ENCODE measurements around the gene SERPINA5.

SERPINA5 gene

GRCh38 chr14:94545131-94545841, 35.9 kb upstream of the SERPINA5 start:
- no peaks in the 10 kb centered on the region for H3K4me1 ChIP-seq
- no peak overlapping the region for H2AFZ ChIP-seq
- H3K4me3 ChIP-seq (ENCODE audit: low read depth, low read length): no peak overlapping the region
- H3K27ac ChIP-seq: no peak overlapping the region
- H3K9ac ChIP-seq: no peak overlapping the region
- H3K4me2 ChIP-seq (ENCODE audit: low read length): no peak overlapping the region
- H3K9me3 ChIP-seq (ENCODE audit: control insufficient read depth, low read length): no peaks in the 10 kb centered on the region
- no peaks in the 10 kb centered on the region for H3K79me2 ChIP-seq
- no peaks in the 10 kb centered on the region for H3K27me3 ChIP-seq (ENCODE audit: control insufficient read depth, insufficient read depth, low read length)
- TF ChIP-seq CTCF (IDR thresholded peaks at IDR 0.05): no peak
- no peaks in the 10 kb centered on the region for H3K36me3 ChIP-seq (ENCODE audit: control insufficient read depth, insufficient read depth, low read length)

DNA sequence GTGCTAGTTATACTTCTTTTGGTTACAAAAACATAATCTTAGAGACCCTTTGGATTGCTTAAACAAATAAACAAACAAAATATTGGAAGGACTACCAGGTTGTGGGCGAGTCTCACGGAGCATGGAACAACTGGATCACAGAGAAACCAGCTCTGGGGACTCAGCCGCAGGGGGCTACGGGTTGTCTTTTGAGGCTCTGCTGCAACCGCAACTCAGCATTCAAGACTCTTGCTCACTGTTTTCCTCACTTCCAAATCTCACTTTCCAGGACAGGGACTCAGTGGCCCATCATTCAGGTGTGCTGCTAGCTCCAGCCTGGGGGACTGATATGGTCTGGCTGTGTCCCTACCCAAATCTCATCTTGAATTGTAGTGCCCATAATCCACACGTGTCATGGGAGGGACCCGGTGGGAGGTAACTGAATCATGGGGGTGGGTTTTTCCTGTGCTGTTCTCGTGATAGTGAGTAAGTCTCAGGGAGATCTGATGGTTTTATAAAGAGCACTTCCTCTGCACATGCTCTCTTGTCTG, 34.0 kb upstream of the SERPINA5 start:
- H3K9me3 ChIP-seq (ENCODE audit: control insufficient read depth, low read length): no peaks in the 10 kb centered on the region
- no peaks in the 10 kb centered on the region for H3K4me1 ChIP-seq
- H3K27ac ChIP-seq: no peak overlapping the region
- no peak overlapping the region for H3K4me2 ChIP-seq (ENCODE audit: low read length)
- H3K36me3 ChIP-seq (ENCODE audit: control insufficient read depth, insufficient read depth, low read length): no peaks in the 10 kb centered on the region
- H3K4me3 ChIP-seq (ENCODE audit: low read depth, low read length): no peak overlapping the region
- no peaks in the 10 kb centered on the region for H3K27me3 ChIP-seq (ENCODE audit: control insufficient read depth, insufficient read depth, low read length)
- TF ChIP-seq CTCF (IDR thresholded peaks at IDR 0.05): no peak
- no peak overlapping the region for H2AFZ ChIP-seq
- no peak overlapping the region for H3K9ac ChIP-seq
- no peaks in the 10 kb centered on the region for H3K79me2 ChIP-seq

GRCh38 chr14:94547726-94548125, 33.5 kb upstream of the SERPINA5 start:
- Histone ChIP-seq H3K4me2 (ENCODE audit: low read length) (no peak overlapping the region), H3K4me3 (ENCODE audit: low read depth, low read length) (no peak overlapping the region), H3K79me2 (no peaks in the 10 kb centered on the region), H3K9me3 (ENCODE audit: control insufficient read depth, low read length) (no peaks in the 10 kb centered on the region), H3K27me3 (ENCODE audit: control insufficient read depth, insufficient read depth, low read length) (no peaks in the 10 kb centered on the region), H3K27ac (no peak overlapping the region), H2AFZ (no peak overlapping the region), H3K9ac (no peak overlapping the region), H3K36me3 (ENCODE audit: control insufficient read depth, insufficient read depth, low read length) (no peaks in the 10 kb centered on the region), H3K4me1 (no peaks in the 10 kb centered on the region)
- TF ChIP-seq CTCF (IDR thresholded peaks at IDR 0.05): no peak

GRCh38 chr14:94548131-94548998, 32.9 kb upstream of the SERPINA5 start:
- Histone ChIP-seq H3K9ac (no peak overlapping the region), H3K4me1 (no peaks in the 10 kb centered on the region), H3K79me2 (no peaks in the 10 kb centered on the region), H3K36me3 (ENCODE audit: control insufficient read depth, insufficient read depth, low read length) (no peaks in the 10 kb centered on the region), H3K4me3 (ENCODE audit: low read depth, low read length) (no peak overlapping the region), H3K27me3 (ENCODE audit: control insufficient read depth, insufficient read depth, low read length) (no peaks in the 10 kb centered on the region), H2AFZ (no peak overlapping the region), H3K4me2 (ENCODE audit: low read length) (no peak overlapping the region), H3K27ac (no peak overlapping the region), H3K9me3 (ENCODE audit: control insufficient read depth, low read length) (no peaks in the 10 kb centered on the region)
- no peak for TF ChIP-seq CTCF (IDR thresholded peaks at IDR 0.05)

Data from parathyroid adenoma (tissue), 2 donors.